Activated naive CD8-positive, alpha-beta T cell (primary cell): ENCODE data around the gene DACH1.

Experiments used
- H3K27ac Mint-ChIP-seq: one replicate; pipeline ENCODE4 v1.8.0; 2021; ENCODE audit warnings: mixed read lengths
- H3K27me3 Mint-ChIP-seq: one replicate; pipeline ENCODE4 v1.8.0; 2021; ENCODE audit warnings: mixed read lengths
- H3K36me3 Mint-ChIP-seq: one replicate; pipeline ENCODE4 v1.8.0; 2021; ENCODE audit warnings: mixed read lengths
- H3K4me1 Mint-ChIP-seq: one replicate; pipeline ENCODE4 v1.8.0; 2021; ENCODE audit warnings: low read depth, mixed read lengths
- H3K4me3 Mint-ChIP-seq: one replicate; pipeline ENCODE4 v1.8.0; 2021; ENCODE audit warnings: mild to moderate bottlenecking, mixed read lengths
- H3K9me3 Mint-ChIP-seq: one replicate; pipeline ENCODE4 v1.8.0; 2021; ENCODE audit warnings: low read depth, mixed read lengths

The DACH1 gene

DNA sequence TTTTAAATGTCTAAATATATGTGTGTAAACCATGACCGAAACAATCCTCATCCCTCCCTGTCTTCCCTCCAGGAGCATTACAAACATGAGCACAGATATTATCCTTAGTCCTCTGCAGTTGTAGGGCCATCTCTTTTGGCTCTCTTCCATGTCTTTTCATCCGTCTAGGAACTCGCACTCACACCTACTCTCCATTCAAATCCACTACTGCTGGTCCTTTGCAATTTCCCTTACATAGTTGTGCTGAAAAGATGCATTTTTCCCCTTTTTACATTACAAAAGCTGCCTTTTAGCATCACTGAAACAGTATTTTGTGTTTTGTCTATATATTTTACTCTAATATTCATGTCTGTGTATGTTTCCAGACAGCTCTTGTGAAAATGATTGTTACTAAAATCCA lies 237.8 kb downstream of the DACH1 start:
- H3K27ac Mint-ChIP-seq: no peak overlapping the region
- H3K36me3 Mint-ChIP-seq: no peaks in the 10 kb centered on the region
- H3K4me1 Mint-ChIP-seq: no peaks in the 10 kb centered on the region
- no peaks in the 10 kb centered on the region for H3K9me3 Mint-ChIP-seq
- no peak overlapping the region for H3K4me3 Mint-ChIP-seq
- no peaks in the 10 kb centered on the region for H3K27me3 Mint-ChIP-seq

GRCh38 chr13:71626421-71627117 lies 240.4 kb downstream of the DACH1 start:
- Mint-ChIP-seq H3K4me3 (no peak overlapping the region), H3K27me3 (no peaks in the 10 kb centered on the region), H3K27ac (no peak overlapping the region), H3K4me1 (no peaks in the 10 kb centered on the region), H3K36me3 (no peaks in the 10 kb centered on the region), H3K9me3 (no peaks in the 10 kb centered on the region)

DNA sequence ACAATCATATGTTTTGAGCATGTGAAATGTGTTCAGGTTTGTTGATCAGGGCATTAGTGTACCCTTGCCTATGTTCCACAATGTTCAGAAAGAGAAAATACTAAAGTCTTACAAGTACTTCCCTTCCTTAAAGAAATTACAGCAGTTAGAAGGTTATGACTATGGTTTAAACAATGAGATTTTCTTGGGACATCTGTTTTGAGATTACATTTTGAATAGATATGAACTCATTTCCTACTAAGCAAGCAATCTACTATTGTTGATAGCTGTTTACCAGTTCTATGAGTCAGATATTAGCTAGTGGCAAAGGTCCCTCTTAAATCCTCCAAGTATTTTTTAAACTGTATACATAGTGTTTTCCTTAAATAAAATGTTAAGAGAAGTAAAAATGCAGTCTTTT lies 241.3 kb downstream of the DACH1 start:
- Mint-ChIP-seq H3K4me1 (no peaks in the 10 kb centered on the region), H3K36me3 (no peaks in the 10 kb centered on the region), H3K27me3 (no peaks in the 10 kb centered on the region), H3K27ac (no peak overlapping the region), H3K4me3 (no peak overlapping the region), H3K9me3 (no peaks in the 10 kb centered on the region)

DNA sequence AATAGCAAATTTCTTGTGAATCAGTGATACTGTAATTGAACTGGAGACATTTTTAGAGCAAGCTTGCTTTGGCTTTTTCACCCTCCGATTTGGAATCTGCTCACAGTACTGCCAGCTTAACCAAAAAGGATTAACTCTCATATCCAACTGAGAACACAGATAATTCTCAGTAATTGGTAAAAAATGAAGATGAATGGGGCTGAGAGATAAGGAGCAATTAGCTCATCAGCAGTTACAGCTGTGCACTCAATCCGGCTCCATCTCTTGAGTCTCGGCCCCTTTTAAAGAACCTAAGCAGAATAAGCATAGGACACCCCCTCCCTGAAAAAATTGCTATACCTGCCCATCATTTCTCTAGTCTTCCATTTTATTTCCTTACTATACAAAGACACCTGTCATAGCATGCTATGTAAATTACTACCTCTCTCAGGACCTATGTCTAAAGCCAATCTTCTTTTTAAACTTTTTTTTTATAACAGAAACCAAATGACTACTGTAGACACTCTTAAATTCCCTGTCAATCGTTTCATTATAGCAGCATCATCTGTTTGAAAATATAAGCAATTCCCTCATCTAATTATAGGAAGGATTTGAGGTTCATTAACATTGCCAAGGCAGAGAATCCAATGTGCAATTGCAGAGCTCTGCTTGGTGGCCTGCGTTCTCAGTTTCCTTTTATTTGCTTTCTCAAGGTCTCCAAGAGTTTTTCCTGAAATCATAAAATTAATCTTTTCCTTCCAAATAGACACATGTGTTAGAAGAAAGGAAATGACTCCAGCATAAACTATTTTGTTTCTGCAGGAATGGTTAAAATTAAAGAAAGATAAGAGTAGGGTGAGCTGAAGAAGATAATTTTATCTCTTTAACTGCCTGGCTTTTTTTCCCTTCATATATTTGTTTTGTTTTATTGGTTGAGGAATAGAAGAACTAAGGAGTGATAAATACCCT lies 242.1 kb downstream of the DACH1 start:
- no peak overlapping the region for H3K4me3 Mint-ChIP-seq
- H3K27me3 Mint-ChIP-seq: no peaks in the 10 kb centered on the region
- no peaks in the 10 kb centered on the region for H3K36me3 Mint-ChIP-seq
- no peaks in the 10 kb centered on the region for H3K9me3 Mint-ChIP-seq
- no peaks in the 10 kb centered on the region for H3K4me1 Mint-ChIP-seq
- no peak overlapping the region for H3K27ac Mint-ChIP-seq

GRCh38 chr13:71621174-71622124 lies 245.6 kb downstream of the DACH1 start:
- no peaks in the 10 kb centered on the region for H3K4me1 Mint-ChIP-seq
- H3K36me3 Mint-ChIP-seq: no peaks in the 10 kb centered on the region
- H3K27ac Mint-ChIP-seq: no peak overlapping the region
- H3K9me3 Mint-ChIP-seq: no peaks in the 10 kb centered on the region
- no peaks in the 10 kb centered on the region for H3K27me3 Mint-ChIP-seq
- no peak overlapping the region for H3K4me3 Mint-ChIP-seq

DNA sequence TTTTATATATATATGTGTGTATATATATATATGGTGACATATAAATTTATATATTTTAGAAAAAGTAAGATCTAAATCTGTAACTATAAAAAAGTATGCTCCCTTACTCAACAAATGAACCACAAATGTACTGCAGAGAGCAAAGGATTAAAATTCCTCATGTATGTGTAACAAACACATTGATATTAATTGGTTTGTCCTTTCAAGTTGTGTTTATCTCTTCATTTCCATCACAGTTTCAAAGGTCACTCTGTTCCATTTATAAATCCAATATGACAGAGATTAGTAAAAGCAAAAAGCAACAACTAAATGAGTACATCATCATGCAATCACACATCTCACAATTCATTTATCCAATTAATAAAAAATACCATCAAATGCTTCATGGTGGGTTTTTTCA lies 247.9 kb downstream of the DACH1 start:
- no peaks in the 10 kb centered on the region for H3K9me3 Mint-ChIP-seq
- no peaks in the 10 kb centered on the region for H3K36me3 Mint-ChIP-seq
- no peak overlapping the region for H3K27ac Mint-ChIP-seq
- H3K27me3 Mint-ChIP-seq: no peaks in the 10 kb centered on the region
- no peaks in the 10 kb centered on the region for H3K4me1 Mint-ChIP-seq
- no peak overlapping the region for H3K4me3 Mint-ChIP-seq

DNA sequence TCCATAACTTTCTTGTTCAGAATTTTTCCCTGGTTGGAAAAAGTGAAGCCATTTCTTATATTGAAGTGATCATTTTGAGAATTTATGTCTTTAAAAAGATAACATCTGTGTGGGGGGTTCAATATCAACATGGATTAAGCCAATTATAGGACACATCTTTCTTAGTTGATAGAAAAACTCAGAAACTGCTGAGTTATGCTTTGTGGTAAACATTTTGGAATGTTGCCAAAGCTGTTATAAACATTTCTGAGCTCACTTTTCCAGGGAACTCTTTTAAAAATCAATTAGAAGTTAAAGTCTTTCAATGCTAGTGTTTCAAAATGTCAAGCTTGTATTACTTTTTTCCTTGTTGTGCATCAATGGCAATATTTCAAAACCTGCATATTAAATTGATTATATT lies 248.8 kb downstream of the DACH1 start:
- Mint-ChIP-seq H3K4me3 (no peak overlapping the region), H3K4me1 (no peaks in the 10 kb centered on the region), H3K27ac (no peak overlapping the region), H3K36me3 (no peaks in the 10 kb centered on the region), H3K27me3 (no peaks in the 10 kb centered on the region), H3K9me3 (no peaks in the 10 kb centered on the region)

GRCh38 chr13:71617265-71617664 lies 249.7 kb downstream of the DACH1 start:
- no peak overlapping the region for H3K27ac Mint-ChIP-seq
- peaks cover 7% of the 10 kb centered on the region for H3K9me3 Mint-ChIP-seq
- H3K4me1 Mint-ChIP-seq: no peaks in the 10 kb centered on the region
- no peaks in the 10 kb centered on the region for H3K36me3 Mint-ChIP-seq
- no peak overlapping the region for H3K4me3 Mint-ChIP-seq
- peaks cover 2% of the 10 kb centered on the region for H3K27me3 Mint-ChIP-seq

GRCh38 chr13:71613066-71613745 lies 253.8 kb downstream of the DACH1 start:
- Mint-ChIP-seq H3K36me3 (no peaks in the 10 kb centered on the region), H3K27me3 (peaks cover 2% of the 10 kb centered on the region), H3K4me3 (no peak overlapping the region), H3K9me3 (peaks cover 7% of the 10 kb centered on the region), H3K27ac (no peak overlapping the region), H3K4me1 (peaks cover 2% of the 10 kb centered on the region)

DNA sequence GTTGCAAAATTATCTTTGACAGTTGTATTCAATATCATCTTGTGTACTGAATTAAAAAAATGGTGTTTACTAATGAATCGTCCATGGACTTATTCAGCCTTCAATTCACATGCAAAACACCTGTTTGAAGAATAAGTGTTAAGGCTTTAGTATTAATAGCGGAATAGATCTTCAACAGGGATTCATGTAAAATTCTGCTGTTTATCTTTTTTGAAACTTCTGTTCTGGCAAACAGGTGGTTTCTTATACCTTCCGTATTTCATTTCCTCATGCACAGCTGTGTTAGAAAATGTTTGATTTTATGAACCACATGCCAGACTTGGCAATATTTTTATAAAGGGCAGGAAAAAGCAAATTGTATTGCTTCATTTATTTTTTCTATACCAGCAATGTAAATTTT lies 255.7 kb downstream of the DACH1 start:
- Mint-ChIP-seq H3K36me3 (no peaks in the 10 kb centered on the region), H3K9me3 (peaks cover 7% of the 10 kb centered on the region), H3K4me3 (no peak overlapping the region), H3K4me1 (peaks cover 2% of the 10 kb centered on the region), H3K27me3 (peaks cover 2% of the 10 kb centered on the region), H3K27ac (no peak overlapping the region)

- peaks cover 7% of the 10 kb centered on the region for H3K9me3 Mint-ChIP-seq
- no peaks in the 10 kb centered on the region for H3K36me3 Mint-ChIP-seq
- peaks cover 2% of the 10 kb centered on the region for H3K4me1 Mint-ChIP-seq
- H3K4me3 Mint-ChIP-seq: no peak overlapping the region
- no peak overlapping the region for H3K27ac Mint-ChIP-seq
- peaks cover 2% of the 10 kb centered on the region for H3K27me3 Mint-ChIP-seq
These were observed 256.1 kb downstream of the DACH1 start for GRCh38 chr13:71610876-71611275.

DNA sequence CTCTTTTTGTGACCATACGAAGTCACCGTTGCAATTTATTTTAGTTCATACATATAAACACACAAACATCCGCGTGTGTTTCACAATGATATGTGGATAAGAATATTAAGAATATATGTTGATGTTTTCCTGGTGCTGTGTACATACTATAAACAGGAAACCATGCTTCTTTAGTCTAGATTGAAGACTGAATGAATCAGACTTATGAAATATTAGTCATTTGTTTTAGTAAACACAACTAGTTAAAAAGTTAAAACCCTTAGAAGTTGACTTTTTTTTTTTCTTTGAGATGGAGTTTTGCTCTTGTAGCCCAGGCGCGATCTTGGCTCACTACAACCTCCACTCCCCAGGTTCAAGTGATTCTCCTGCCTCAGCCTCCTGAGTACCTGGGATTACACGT lies 257.7 kb downstream of the DACH1 start:
- Mint-ChIP-seq H3K27me3 (peaks cover 2% of the 10 kb centered on the region), H3K36me3 (no peaks in the 10 kb centered on the region)

GRCh38 chr13:71607575-71607974 lies 259.4 kb downstream of the DACH1 start:
- Mint-ChIP-seq H3K4me1 (peaks cover 2% of the 10 kb centered on the region), H3K27me3 (peaks cover 2% of the 10 kb centered on the region), H3K4me3 (no peak overlapping the region), H3K36me3 (no peaks in the 10 kb centered on the region), H3K27ac (no peak overlapping the region), H3K9me3 (peaks cover 2% of the 10 kb centered on the region)

More for the DNA sequence above, 257.7 kb downstream of the DACH1 start:
- Mint-ChIP-seq H3K27ac (no peak overlapping the region), H3K4me1 (peaks cover 2% of the 10 kb centered on the region), H3K9me3 (peaks cover 7% of the 10 kb centered on the region), H3K4me3 (no peak overlapping the region)

GRCh38 chr13:71606818-71607217 lies 260.2 kb downstream of the DACH1 start:
- Mint-ChIP-seq H3K4me1 (peaks cover 2% of the 10 kb centered on the region), H3K9me3 (no peaks in the 10 kb centered on the region), H3K27ac (no peak overlapping the region), H3K36me3 (no peaks in the 10 kb centered on the region), H3K27me3 (no peaks in the 10 kb centered on the region), H3K4me3 (no peak overlapping the region)
